Activated naive CD8-positive, alpha-beta T cell treated with anti-CD3 and anti-CD28 coated beads, Interleukin-2, amount 50 U/mL, for 16 hours (primary cell): ENCODE measurements around the gene PTTG1IP.
"Not testable (repeated sequence)": the region's sequence is repeated elsewhere in the genome, so short reads cannot be mapped to it uniquely, and the experiment has no call there.

Source experiments
- DNase-seq: peaks from one replicate; pipeline ENCODE4 v3.0.0-alpha.2; 2020; ENCODE audit warnings: low read depth, low spot score

Gene PTTG1IP

GRCh38 chr21:44845418-44846223, 27.9 kb downstream of the PTTG1IP start:
- DNase-seq = peak; percentile 8

- no peak for DNase-seq
These were observed 29.2 kb downstream of the PTTG1IP start for GRCh38 chr21:44844256-44844655.

- no peak for DNase-seq
These were observed 30.6 kb downstream of the PTTG1IP start for GRCh38 chr21:44842721-44843445.

GRCh38 chr21:44842087-44842486, 31.4 kb downstream of the PTTG1IP start:
- no peak for DNase-seq

- DNase-seq = no peak
These were observed 32.7 kb downstream of the PTTG1IP start for GRCh38 chr21:44840771-44841170.

- DNase-seq = no peak
These were observed 34.5 kb downstream of the PTTG1IP start for GRCh38 chr21:44838951-44839350.

GRCh38 chr21:44838039-44838895, 35.2 kb downstream of the PTTG1IP start:
- no peak for DNase-seq

GRCh38 chr21:44837537-44837936, 36.0 kb downstream of the PTTG1IP start:
- DNase-seq = no peak

GRCh38 chr21:44836666-44837471, 36.6 kb downstream of the PTTG1IP start:
- no peak for DNase-seq

GRCh38 chr21:44836349-44836665, 37.2 kb downstream of the PTTG1IP start:
- DNase-seq = no peak

- DNase-seq = no peak
These were observed 37.9 kb downstream of the PTTG1IP start for GRCh38 chr21:44835647-44835973.

- DNase-seq = no peak
These were observed 38.4 kb downstream of the PTTG1IP start for GRCh38 chr21:44834951-44835646.

- DNase-seq = no peak
These were observed 39.1 kb downstream of the PTTG1IP start for GRCh38 chr21:44834231-44834950.

- DNase-seq = no peak
These were observed 39.8 kb downstream of the PTTG1IP start for GRCh38 chr21:44833663-44834062.

- not testable (repeated sequence) for DNase-seq
These were observed 40.8 kb downstream of the PTTG1IP start for GRCh38 chr21:44832516-44833255.

GRCh38 chr21:44831227-44831860, 42.1 kb downstream of the PTTG1IP start:
- DNase-seq = no peak

- no peak for DNase-seq
These were observed 43.9 kb downstream of the PTTG1IP start for GRCh38 chr21:44829507-44830092.

GRCh38 chr21:44828362-44829056, 45.0 kb downstream of the PTTG1IP start:
- no peak for DNase-seq
